ENCODE results near the gene NISCH. TPM values are rescaled to one million over a fixed set of nuclear protein-coding genes. Genes with fewer than 3 reads are reported as not detected.

Gene NISCH
- total RNA-seq, 1 experiment from 2014 or later, result 60.4 TPM

DNA sequence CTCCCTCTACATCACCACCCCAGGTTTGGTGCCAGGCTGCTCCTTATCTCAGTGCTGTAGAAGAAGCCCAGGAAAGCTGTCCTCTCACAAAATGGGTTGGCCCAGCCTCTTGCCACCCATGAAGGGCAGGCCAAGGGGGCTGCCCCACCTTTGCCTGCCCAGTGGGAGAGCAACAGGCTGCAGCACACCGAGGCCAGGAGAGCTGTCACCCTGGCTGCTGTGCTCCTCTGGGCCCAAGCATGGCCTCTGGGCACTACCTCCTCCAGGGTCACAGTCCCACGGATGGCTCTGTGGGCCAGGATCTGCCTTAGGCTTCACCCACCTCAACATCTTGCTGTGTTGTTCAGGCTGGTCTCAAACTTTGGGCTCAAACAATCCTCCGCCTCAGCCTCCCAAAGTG is 33.3 kb downstream of the NISCH start:
- TF ChIP-seq EZH2 (IDR thresholded peaks at IDR 0.05; ENCODE audit: low read length, unreplicated experiment) (no peak), EZH2phosphoT487 (IDR thresholded peaks at IDR 0.05; ENCODE audit: borderline replicate concordance, low read length) (no peak)
- TF ChIP-seq, protein P1, sequence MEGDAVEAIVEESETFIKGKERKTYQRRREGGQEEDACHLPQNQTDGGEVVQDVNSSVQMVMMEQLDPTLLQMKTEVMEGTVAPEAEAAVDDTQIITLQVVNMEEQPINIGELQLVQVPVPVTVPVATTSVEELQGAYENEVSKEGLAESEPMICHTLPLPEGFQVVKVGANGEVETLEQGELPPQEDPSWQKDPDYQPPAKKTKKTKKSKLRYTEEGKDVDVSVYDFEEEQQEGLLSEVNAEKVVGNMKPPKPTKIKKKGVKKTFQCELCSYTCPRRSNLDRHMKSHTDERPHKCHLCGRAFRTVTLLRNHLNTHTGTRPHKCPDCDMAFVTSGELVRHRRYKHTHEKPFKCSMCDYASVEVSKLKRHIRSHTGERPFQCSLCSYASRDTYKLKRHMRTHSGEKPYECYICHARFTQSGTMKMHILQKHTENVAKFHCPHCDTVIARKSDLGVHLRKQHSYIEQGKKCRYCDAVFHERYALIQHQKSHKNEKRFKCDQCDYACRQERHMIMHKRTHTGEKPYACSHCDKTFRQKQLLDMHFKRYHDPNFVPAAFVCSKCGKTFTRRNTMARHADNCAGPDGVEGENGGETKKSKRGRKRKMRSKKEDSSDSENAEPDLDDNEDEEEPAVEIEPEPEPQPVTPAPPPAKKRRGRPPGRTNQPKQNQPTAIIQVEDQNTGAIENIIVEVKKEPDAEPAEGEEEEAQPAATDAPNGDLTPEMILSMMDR (conservative IDR thresholded peaks at IDR 0.05; ENCODE audit: low read depth, low read length), result no peak
- H3K4me3 ChIP-seq (ENCODE audit: low read length), result no peak overlapping the region
- no peak overlapping the region for H3K4me2 ChIP-seq (ENCODE audit: low read length)
- intact Hi-C loops (cut with micrococcal nuclease), result no loop called here
- H3F3A ChIP-seq (ENCODE audit: low read length, unreplicated experiment), result no peaks in the 10 kb centered on the region
- no peaks in the 10 kb centered on the region for H4K20me1 ChIP-seq (ENCODE audit: low read length)
- H2AFZ ChIP-seq (ENCODE audit: low read length), result no peak overlapping the region
- H3K27me3 ChIP-seq (ENCODE audit: low read length), result no peaks in the 10 kb centered on the region
- ChIA-PET CTCF (no interaction called here), POLR2A (ENCODE audit: unreplicated experiment) (no interaction called here)
- BruUV-seq (replicated peaks), result no TSS peak
- H3K36me3 ChIP-seq (ENCODE audit: low read depth, low read length), result peaks cover 19% of the 10 kb centered on the region
- H3K4me1 ChIP-seq (ENCODE audit: insufficient read depth, low read length), result no peaks in the 10 kb centered on the region
- no peaks in the 10 kb centered on the region for H3K9me3 ChIP-seq (ENCODE audit: low read length)
- no peaks in the 10 kb centered on the region for H3K79me2 ChIP-seq (ENCODE audit: low read length)
- no peak for DNase-seq
- H3K9me2 ChIP-seq (replicated peaks; ENCODE audit: low read length), result no peaks in the 10 kb centered on the region
- no peak overlapping the region for H3K9ac ChIP-seq (ENCODE audit: low read length)
- H3K27ac ChIP-seq (ENCODE audit: low read length), result no peak overlapping the region
- ATAC-seq, result no peak

DNA sequence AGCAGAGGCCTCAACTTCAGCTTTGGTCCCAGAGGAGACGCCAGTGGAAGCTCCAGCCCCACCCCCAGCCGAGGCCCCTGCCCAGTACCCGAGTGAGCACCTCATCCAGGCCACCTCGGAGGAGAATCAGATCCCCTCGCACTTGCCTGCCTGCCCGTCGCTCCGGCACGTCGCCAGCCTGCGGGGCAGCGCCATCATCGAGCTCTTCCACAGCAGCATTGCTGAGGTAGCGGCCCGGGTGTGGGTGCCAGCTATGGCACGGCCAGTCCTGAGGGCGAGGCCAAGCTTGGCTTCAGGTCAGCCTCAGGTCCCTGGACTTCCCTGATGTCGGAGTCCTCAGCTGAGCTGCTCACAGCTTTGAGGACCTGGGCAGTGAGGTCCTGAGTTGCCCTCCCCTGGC is 34.0 kb downstream of the NISCH start:
- no peaks in the 10 kb centered on the region for H3K79me2 ChIP-seq (ENCODE audit: low read length)
- ChIA-PET POLR2A (ENCODE audit: unreplicated experiment) (no interaction called here), CTCF (no interaction called here)
- no peaks in the 10 kb centered on the region for H4K20me1 ChIP-seq (ENCODE audit: low read length)
- no peaks in the 10 kb centered on the region for H3K9me3 ChIP-seq (ENCODE audit: low read length)
- no peak overlapping the region for H3K9ac ChIP-seq (ENCODE audit: low read length)
- no peak overlapping the region for H3K4me3 ChIP-seq (ENCODE audit: low read length)
- TF ChIP-seq EZH2phosphoT487 (IDR thresholded peaks at IDR 0.05; ENCODE audit: borderline replicate concordance, low read length) (no peak), EZH2 (IDR thresholded peaks at IDR 0.05; ENCODE audit: low read length, unreplicated experiment) (no peak)
- TF ChIP-seq, protein P1 (conservative IDR thresholded peaks at IDR 0.05; ENCODE audit: low read depth, low read length), result no peak
- BruUV-seq (replicated peaks), result no TSS peak
- no peak overlapping the region for H3K27ac ChIP-seq (ENCODE audit: low read length)
- H3K9me2 ChIP-seq (replicated peaks; ENCODE audit: low read length), result no peaks in the 10 kb centered on the region
- no peaks in the 10 kb centered on the region for H3K27me3 ChIP-seq (ENCODE audit: low read length)
- peaks cover 19% of the 10 kb centered on the region for H3K36me3 ChIP-seq (ENCODE audit: low read depth, low read length)
- no peaks in the 10 kb centered on the region for H3F3A ChIP-seq (ENCODE audit: low read length, unreplicated experiment)
- no peaks in the 10 kb centered on the region for H3K4me1 ChIP-seq (ENCODE audit: insufficient read depth, low read length)
- H2AFZ ChIP-seq (ENCODE audit: low read length), result no peak overlapping the region
- no peak overlapping the region for H3K4me2 ChIP-seq (ENCODE audit: low read length)
- DNase-seq (no peak), ATAC-seq (no peak)
- intact Hi-C loops (cut with micrococcal nuclease), result no loop called here

GRCh38 chr3:52490035-52490938 is 34.9 kb downstream of the NISCH start:
- intact Hi-C loops (cut with micrococcal nuclease), result no loop called here

More at GRCh38 chr3:52490035-52490938, 34.9 kb downstream of the NISCH start:
- H2AFZ ChIP-seq (ENCODE audit: low read length), result no peak overlapping the region
- H3K4me2 ChIP-seq (ENCODE audit: low read length), result no peak overlapping the region
- no peaks in the 10 kb centered on the region for H3F3A ChIP-seq (ENCODE audit: low read length, unreplicated experiment)
- BruUV-seq (replicated peaks), result no TSS peak
- H3K36me3 ChIP-seq (ENCODE audit: low read depth, low read length), result peaks cover 19% of the 10 kb centered on the region
- TF ChIP-seq EZH2 (IDR thresholded peaks at IDR 0.05; ENCODE audit: low read length, unreplicated experiment), result no peak
- TF ChIP-seq, protein P1 (conservative IDR thresholded peaks at IDR 0.05; ENCODE audit: low read depth, low read length), result no peak
- TF ChIP-seq EZH2phosphoT487 (IDR thresholded peaks at IDR 0.05; ENCODE audit: borderline replicate concordance, low read length), result no peak
- CTCF ChIA-PET, result no interaction called here
- no peaks in the 10 kb centered on the region for H3K79me2 ChIP-seq (ENCODE audit: low read length)
- H3K27me3 ChIP-seq (ENCODE audit: low read length), result no peaks in the 10 kb centered on the region
- POLR2A ChIA-PET (ENCODE audit: unreplicated experiment), result no interaction called here
- H3K9me3 ChIP-seq (ENCODE audit: low read length), result no peaks in the 10 kb centered on the region
- no peaks in the 10 kb centered on the region for H3K9me2 ChIP-seq (replicated peaks; ENCODE audit: low read length)
- no peaks in the 10 kb centered on the region for H4K20me1 ChIP-seq (ENCODE audit: low read length)
- no peak overlapping the region for H3K9ac ChIP-seq (ENCODE audit: low read length)
- DNase-seq (no peak), ATAC-seq (no peak)
- H3K4me3 ChIP-seq (ENCODE audit: low read length), result no peak overlapping the region
- H3K27ac ChIP-seq (ENCODE audit: low read length), result no peak overlapping the region
- no peaks in the 10 kb centered on the region for H3K4me1 ChIP-seq (ENCODE audit: insufficient read depth, low read length)

Data from PC-3 (cell line).